ENCODE results near the gene GAST. TPM values are rescaled to one million over a fixed set of nuclear protein-coding genes. Genes with fewer than 3 reads are reported as not detected.

Gene GAST
- total RNA-seq, 1 experiment from 2014 or later: not detected

DNA sequence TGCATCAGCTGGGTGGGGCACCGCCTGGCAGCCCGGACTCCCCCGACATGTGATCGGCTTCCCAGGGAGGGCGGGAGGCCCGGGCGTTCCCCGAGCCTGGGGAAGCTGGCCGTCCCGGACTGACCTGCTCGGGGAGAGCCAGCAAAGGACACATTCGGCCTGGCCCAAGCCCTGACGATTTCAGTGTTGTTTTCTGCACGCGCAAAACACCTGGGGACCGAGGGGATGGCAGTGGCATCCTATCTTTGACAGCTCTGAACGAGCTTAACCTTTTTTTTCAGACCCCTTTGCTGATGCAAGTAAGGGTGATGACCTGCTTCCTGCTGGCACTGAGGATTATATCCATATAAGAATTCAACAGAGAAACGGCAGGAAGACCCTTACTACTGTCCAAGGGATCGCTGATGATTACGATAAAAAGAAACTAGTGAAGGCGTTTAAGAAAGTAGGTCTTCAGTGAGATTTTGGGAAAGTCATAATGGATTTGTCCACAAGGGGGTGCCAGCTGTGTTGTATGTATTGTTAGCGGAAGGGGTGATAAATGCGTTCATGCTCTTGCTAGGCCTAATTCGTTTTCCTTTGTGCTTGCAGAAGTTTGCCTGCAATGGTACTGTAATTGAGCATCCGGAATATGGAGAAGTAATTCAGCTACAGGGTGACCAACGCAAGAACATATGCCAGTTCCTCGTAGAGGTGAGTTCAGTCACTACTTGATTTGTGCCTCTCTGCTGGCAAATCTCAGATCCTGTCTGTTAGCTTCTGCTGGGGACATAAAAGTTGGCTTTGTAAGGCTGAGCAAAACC is 22.4 kb upstream of the GAST start:
- peak overlapping the region; percentile 95 to 99 (median 98) for H3K27ac Mint-ChIP-seq
- Histone ChIP-seq H3K14ac (ENCODE audit: insufficient read depth, low read length) (peak overlapping the region; percentile 86; the same call in 1 of the 2 replicates), H3T11ph (ENCODE audit: low read length) (peak overlapping the region; percentile 73), H2AK5ac (ENCODE audit: insufficient read length, low read length) (no peak overlapping the region), H3K23me2 (ENCODE audit: insufficient read length, low read depth, low read length, poor library complexity, severe bottlenecking) (peaks cover 2% of the 10 kb centered on the region), H3K9me3 (ENCODE audit: control insufficient read depth, low read depth, low read length) (no peaks in the 10 kb centered on the region), H3K23ac (ENCODE audit: insufficient read length, low read depth, low read length) (no peak overlapping the region), H2BK5ac (ENCODE audit: insufficient read length, low read length) (no peak overlapping the region), H4K5ac (ENCODE audit: insufficient read length, low read depth, low read length) (no peak overlapping the region), H3K18ac (ENCODE audit: insufficient read length, low read depth, low read length) (peak overlapping the region; percentile 90), H3K27ac (ENCODE audit: insufficient read length, low read depth, low read length) (peak overlapping the region; percentile 69), H3K56ac (ENCODE audit: insufficient read length, low read depth, low read length) (no peak overlapping the region), H2BK12ac (ENCODE audit: insufficient read length, low read depth, low read length) (no peak overlapping the region), H3K4ac (ENCODE audit: low read depth, low read length) (peak overlapping the region; percentile 33; the same call in 1 of the 2 replicates), H3K9ac (ENCODE audit: extremely low read depth, insufficient read length, low read length) (peak overlapping the region; percentile 91), H2BK20ac (ENCODE audit: low read depth, low read length, poor library complexity, severe bottlenecking) (no peak overlapping the region), H2BK15ac (ENCODE audit: low read depth, low read length) (no peak overlapping the region), H3K4me1 (ENCODE audit: insufficient read depth, low read length) (peaks cover 3% of the 10 kb centered on the region; the same call in 1 of the 2 replicates), H2AFZ (ENCODE audit: low read length) (no peak overlapping the region), H2BK120ac (ENCODE audit: low read depth, low read length, poor library complexity, severe bottlenecking) (peak overlapping the region; percentile 86), H3K4me2 (ENCODE audit: insufficient read depth, insufficient read length, low read length) (peak overlapping the region; percentile 99), H4K91ac (ENCODE audit: insufficient read length, low read depth, low read length) (no peak overlapping the region), H4K8ac (replicated peaks; ENCODE audit: insufficient read length, low read depth, low read length) (no peak overlapping the region), H3K79me2 (ENCODE audit: insufficient read depth, low read length) (peaks cover 6% of the 10 kb centered on the region; the same call in 1 of the 2 replicates), H3K79me1 (ENCODE audit: insufficient read depth, low read depth, low read length, poor library complexity, severe bottlenecking) (no peaks in the 10 kb centered on the region), H4K20me1 (ENCODE audit: control insufficient read depth, insufficient read depth, insufficient read length) (no peaks in the 10 kb centered on the region), H3K27me3 (ENCODE audit: insufficient read depth, low read length) (no peaks in the 10 kb centered on the region)
- H3K9me3 Mint-ChIP-seq: peaks cover 0 to 7% of the 10 kb centered on the region in 2 experiments; a peak in 2 of 5 replicates
- peaks cover 4 to 24% of the 10 kb centered on the region in 2 experiments for H3K4me1 Mint-ChIP-seq
- DNase-seq: no peak
- TF ChIP-seq, protein P1, sequence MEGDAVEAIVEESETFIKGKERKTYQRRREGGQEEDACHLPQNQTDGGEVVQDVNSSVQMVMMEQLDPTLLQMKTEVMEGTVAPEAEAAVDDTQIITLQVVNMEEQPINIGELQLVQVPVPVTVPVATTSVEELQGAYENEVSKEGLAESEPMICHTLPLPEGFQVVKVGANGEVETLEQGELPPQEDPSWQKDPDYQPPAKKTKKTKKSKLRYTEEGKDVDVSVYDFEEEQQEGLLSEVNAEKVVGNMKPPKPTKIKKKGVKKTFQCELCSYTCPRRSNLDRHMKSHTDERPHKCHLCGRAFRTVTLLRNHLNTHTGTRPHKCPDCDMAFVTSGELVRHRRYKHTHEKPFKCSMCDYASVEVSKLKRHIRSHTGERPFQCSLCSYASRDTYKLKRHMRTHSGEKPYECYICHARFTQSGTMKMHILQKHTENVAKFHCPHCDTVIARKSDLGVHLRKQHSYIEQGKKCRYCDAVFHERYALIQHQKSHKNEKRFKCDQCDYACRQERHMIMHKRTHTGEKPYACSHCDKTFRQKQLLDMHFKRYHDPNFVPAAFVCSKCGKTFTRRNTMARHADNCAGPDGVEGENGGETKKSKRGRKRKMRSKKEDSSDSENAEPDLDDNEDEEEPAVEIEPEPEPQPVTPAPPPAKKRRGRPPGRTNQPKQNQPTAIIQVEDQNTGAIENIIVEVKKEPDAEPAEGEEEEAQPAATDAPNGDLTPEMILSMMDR (conservative IDR thresholded peaks at IDR 0.05): peak; percentile 82
- no CpG with 5 or more reads among the region's 27 CpGs for WGBS (ENCODE audit: extremely low coverage, insufficient read length, low lambda C conversion rate)
- H3K27me3 Mint-ChIP-seq (ENCODE audit: low read depth): peaks cover 3% of the 10 kb centered on the region
- H3K4me3 Mint-ChIP-seq: peak overlapping the region; percentile 89 to 96
- H3K36me3 Mint-ChIP-seq (ENCODE audit: insufficient read depth in 1 of 3, low read depth in 3 of 3): peaks cover 31 to 53% (median 37%) of the 10 kb centered on the region in 3 experiments
